Keratinocyte (primary cell): ENCODE results near the gene PLD5. TPM values are rescaled to one million over a fixed set of nuclear protein-coding genes. Genes with fewer than 3 reads are reported as not detected.

Experiments
- DNase-seq: peaks from one replicate; pipeline ENCODE4 v3.0.0-alpha.2; 2011; ENCODE audit warnings: low read depth, missing footprints, low spot score
- FAIRE-seq: peaks from 2 replicates; lab custom pipeline; 2011; peaks lifted over from hg19 to GRCh38; lab: Jason Lieb, UNC
- H2AFZ ChIP-seq: 2 replicates; pipeline ENCODE4 v1.6.0; 2012; ENCODE audit warnings: low read length, control low read depth, inconsistent platforms; ENCODE audit not compliant: control insufficient read depth
- H3K27ac ChIP-seq: 2 replicates; pipeline ENCODE4 v1.5.1; 2011; ENCODE audit warnings: low read length; ENCODE audit not compliant: control insufficient read depth, insufficient read depth
- H3K27me3 ChIP-seq: 3 replicates; pipeline ENCODE4 v1.6.0; 2011; ENCODE audit warnings: low read length; ENCODE audit not compliant: control insufficient read depth, insufficient read depth; ENCODE audit errors: extremely low read depth
- H3K36me3 ChIP-seq, 2 experiments: 2 replicates in 1 of 2; 3 replicates in 1 of 2; pipeline ENCODE4 v1.5.1; 2011; ENCODE audit warnings: low read length in 2 of 2, mild to moderate bottlenecking in 1 of 2; ENCODE audit not compliant: control insufficient read depth in 2 of 2, insufficient read depth in 2 of 2; ENCODE audit errors: extremely low read depth in 1 of 2
- H3K4me1 ChIP-seq: 3 replicates; pipeline ENCODE4 v1.5.1; 2011; ENCODE audit warnings: low read length; ENCODE audit not compliant: control insufficient read depth, insufficient read depth; ENCODE audit errors: extremely low read depth
- H3K4me2 ChIP-seq: 3 replicates; pipeline ENCODE4 v1.6.0; 2011; ENCODE audit warnings: low read depth, low read length; ENCODE audit not compliant: control insufficient read depth, insufficient read depth; ENCODE audit errors: extremely low read depth
- H3K4me3 ChIP-seq, 3 experiments: fragments of 200-600 bp in 1 of 3; sonication (generic) in 1 of 3; 2 replicates in 2 of 3; 3 replicates in 1 of 3; pipeline ENCODE4 v1.5.1; 2011 to 2016; ENCODE audit warnings: low read length in 3 of 3, mild to moderate bottlenecking in 3 of 3, control low read depth in 2 of 3, inconsistent platforms in 1 of 3, low read depth in 1 of 3, mixed read lengths in 1 of 3, mixed run types in 1 of 3, moderate library complexity in 1 of 3; ENCODE audit not compliant: control insufficient read depth in 2 of 3, insufficient read depth in 2 of 3; ENCODE audit errors: extremely low read depth in 1 of 3
- H3K79me2 ChIP-seq: 2 replicates; pipeline ENCODE4 v1.6.0; 2012; ENCODE audit warnings: low read length; ENCODE audit not compliant: control insufficient read depth, insufficient read depth
- H3K9ac ChIP-seq: 3 replicates; pipeline ENCODE4 v1.6.0; 2011; ENCODE audit warnings: low read length; ENCODE audit not compliant: control insufficient read depth, insufficient read depth; ENCODE audit errors: extremely low read depth
- H3K9me1 ChIP-seq: 3 replicates; pipeline ENCODE4 v1.6.0; 2011; ENCODE audit warnings: low read length; ENCODE audit not compliant: control insufficient read depth, insufficient read depth; ENCODE audit errors: extremely low read depth
- H3K9me3 ChIP-seq: 2 replicates; pipeline ENCODE4 v1.5.1; 2012; ENCODE audit warnings: low read depth, low read length; ENCODE audit not compliant: control insufficient read depth
- H4K20me1 ChIP-seq: 3 replicates; pipeline ENCODE4 v1.6.0; 2011; ENCODE audit warnings: low read length; ENCODE audit not compliant: control insufficient read depth, insufficient read depth; ENCODE audit errors: extremely low read depth
- CTCF ChIP-seq, 3 experiments: IDR thresholded peaks in 1 of 3; conservative IDR thresholded peaks in 1 of 3; optimal IDR thresholded peaks in 1 of 3; 2 replicates in 2 of 3; 3 replicates in 1 of 3; pipeline versions ENCODE3 to v1.5.1; 2011; ENCODE audit warnings: low read length in 3 of 3, mild to moderate bottlenecking in 3 of 3, moderate library complexity in 2 of 3, control low read depth in 1 of 3, inconsistent platforms in 1 of 3; ENCODE audit not compliant: insufficient read depth in 2 of 3; ENCODE audit errors: extremely low read depth in 1 of 3
- EZH2 ChIP-seq: IDR thresholded peaks from one replicate; pipeline ENCODE4 v1.6.1; 2012; ENCODE audit warnings: inconsistent platforms, mild to moderate bottlenecking, low read length, moderate library complexity
- dilution Hi-C: fragments of 300-500 bp; cut with MboI; formaldehyde crosslinking; loops from one replicate; pipeline ENCODE4 v1.7.0; 2020; ENCODE audit warnings: low sequenced_read_pairs; ENCODE audit not compliant: extremely low pct_ligation_motif_present
- polyA plus RNA-seq, 5 experiments: library from polyadenylated mRNA; depleted of rRNA in 3 of 5; stranded (reverse) in 3 of 5; stranded (forward) in 1 of 5; unstranded in 1 of 5; fragments of >200 nt; gene quantifications; 1 replicate in 1 of 5; 2 replicates in 3 of 5; 3 replicates in 1 of 5; pipeline versions ENCODE4 v1.2.1 to v1.2.3, GENCODE V29; 2011 to 2012; ENCODE audit warnings: missing spikeins in 2 of 5, low read depth in 1 of 5, low replicate concordance in 1 of 5

Gene PLD5
- polyA plus RNA-seq, 1 donor (not counting 4 experiments of a cell fraction or from before 2014, with no cell fraction given) = 7.2 TPM

GRCh38 chr1:242426271-242426905 lies 98.1 kb downstream of the PLD5 start:
- no peak overlapping the region for H3K4me3 ChIP-seq
- H3K79me2 ChIP-seq = no peaks in the 10 kb centered on the region
- peaks cover 0 to 2% of the 10 kb centered on the region in 2 experiments for H3K36me3 ChIP-seq
- H3K9me1 ChIP-seq = no peaks in the 10 kb centered on the region
- no peaks in the 10 kb centered on the region for H3K27me3 ChIP-seq
- no peak overlapping the region for H3K4me2 ChIP-seq
- no peak for TF ChIP-seq CTCF (optimal IDR thresholded peaks at IDR 0.05 in 1 of 3, IDR thresholded peaks at IDR 0.05 in 1 of 3, conservative IDR thresholded peaks at IDR 0.05 in 1 of 3; ENCODE audit: extremely low read depth in 1 of 3, insufficient read depth in 2 of 3, low read length in 3 of 3)
- no peak for TF ChIP-seq EZH2
- peak overlapping the region; percentile 5 for H3K27ac ChIP-seq
- dilution Hi-C loops = no loop called here
- peak; percentile 84 for FAIRE-seq
- H3K9me3 ChIP-seq = no peaks in the 10 kb centered on the region
- H3K4me1 ChIP-seq = peaks cover 10% of the 10 kb centered on the region
- H2AFZ ChIP-seq = no peak overlapping the region
- H4K20me1 ChIP-seq = no peaks in the 10 kb centered on the region
- DNase-seq = peak; percentile 33
- no peak overlapping the region for H3K9ac ChIP-seq

- Histone ChIP-seq H4K20me1 (no peaks in the 10 kb centered on the region), H3K4me2 (no peak overlapping the region), H3K79me2 (no peaks in the 10 kb centered on the region), H3K27ac (no peak overlapping the region), H3K4me1 (peaks cover 10% of the 10 kb centered on the region), H2AFZ (no peak overlapping the region), H3K27me3 (no peaks in the 10 kb centered on the region), H3K9ac (no peak overlapping the region), H3K9me3 (no peaks in the 10 kb centered on the region), H3K9me1 (no peaks in the 10 kb centered on the region), H3K36me3 (peaks cover 0 to 2% of the 10 kb centered on the region in 2 experiments), H3K4me3 (no peak overlapping the region)
- DNase-seq (no peak), FAIRE-seq (no peak)
- dilution Hi-C loops = no loop called here
- peak in 1 of 3 experiments; percentile 17 for TF ChIP-seq CTCF (optimal IDR thresholded peaks at IDR 0.05 in 1 of 3, IDR thresholded peaks at IDR 0.05 in 1 of 3, conservative IDR thresholded peaks at IDR 0.05 in 1 of 3; ENCODE audit: extremely low read depth in 1 of 3, insufficient read depth in 2 of 3, low read length in 3 of 3)
- no peak for TF ChIP-seq EZH2
Measured at GRCh38 chr1:242425232-242425631, 99.3 kb downstream of the PLD5 start.
